ENCODE measurements around the gene ZFR2.
"Not testable (repeated sequence)": the region's sequence is repeated elsewhere in the genome, so short reads cannot be mapped to it uniquely, and the experiment has no call there.

Gene ZFR2

GRCh38 chr19:3767050-3767449, 101.8 kb downstream of the ZFR2 start:
- TF ChIP-seq CTCF (IDR thresholded peaks at IDR 0.05; ENCODE audit: borderline replicate concordance, insufficient read depth, low read depth, low read length): no peak
- no peak overlapping the region for H3K4me3 ChIP-seq (ENCODE audit: low read depth, low read length)

- H3K4me3 ChIP-seq (ENCODE audit: low read depth, low read length): no peak overlapping the region
- TF ChIP-seq CTCF (IDR thresholded peaks at IDR 0.05; ENCODE audit: borderline replicate concordance, insufficient read depth, low read depth, low read length): no peak
Observed at GRCh38 chr19:3766520-3766919, 102.3 kb downstream of the ZFR2 start.

GRCh38 chr19:3765757-3766156, 103.1 kb downstream of the ZFR2 start:
- not testable (repeated sequence) for H3K4me3 ChIP-seq (ENCODE audit: low read depth, low read length)

- TF ChIP-seq CTCF (IDR thresholded peaks at IDR 0.05; ENCODE audit: borderline replicate concordance, insufficient read depth, low read depth, low read length): no peak
- H3K4me3 ChIP-seq (ENCODE audit: low read depth, low read length): no peak overlapping the region
Observed at GRCh38 chr19:3765121-3765520, 103.7 kb downstream of the ZFR2 start.

GRCh38 chr19:3762501-3763459, 106.1 kb downstream of the ZFR2 start, which contains the start of gene MRPL54:
TSS of gene MRPL54 (plus strand) at chr19:3762682. CDS start at chr19:3762701, 19 bp downstream.
- TF ChIP-seq CTCF (IDR thresholded peaks at IDR 0.05; ENCODE audit: borderline replicate concordance, insufficient read depth, low read depth, low read length): no peak
- H3K4me3 ChIP-seq (ENCODE audit: low read depth, low read length): peak within 1 kb of the TSS; percentile 73

GRCh38 chr19:3762130-3762473, 106.7 kb downstream of the ZFR2 start:
- no peak overlapping the region for H3K4me3 ChIP-seq (ENCODE audit: low read depth, low read length)
- TF ChIP-seq CTCF (IDR thresholded peaks at IDR 0.05; ENCODE audit: borderline replicate concordance, insufficient read depth, low read depth, low read length): no peak

GRCh38 chr19:3761382-3762129, 107.3 kb downstream of the ZFR2 start, which contains the start of gene APBA3:
TSS of gene APBA3 (minus strand) at chr19:3761692. CDS start at chr19:3760264, 1,428 bp downstream.
- peak; percentile 74 for TF ChIP-seq CTCF (IDR thresholded peaks at IDR 0.05; ENCODE audit: borderline replicate concordance, insufficient read depth, low read depth, low read length)
- H3K4me3 ChIP-seq (ENCODE audit: low read depth, low read length): peak within 1 kb of the TSS; percentile 73
